AG10803 (cell line): ENCODE results near the gene PIANP.

Source experiments
- DNase-seq: peaks from one replicate; pipeline ENCODE4 v3.0.0; 2010; ENCODE audit warnings: low read depth
- H3K4me3 ChIP-seq: 2 replicates; pipeline ENCODE4 v1.5.1; 2011; ENCODE audit warnings: mild to moderate bottlenecking, low read length, control low read depth
- TF ChIP-seq, protein P1 (sequence below): conservative IDR thresholded peaks from 2 replicates; pipeline ENCODE4 v1.5.1; 2011; ENCODE audit warnings: mild to moderate bottlenecking, low read length, control low read depth, inconsistent platforms

Gene PIANP

GRCh38 chr12:6695313-6696045 is 5.1 kb downstream of the PIANP start:
- TF ChIP-seq, protein P1, sequence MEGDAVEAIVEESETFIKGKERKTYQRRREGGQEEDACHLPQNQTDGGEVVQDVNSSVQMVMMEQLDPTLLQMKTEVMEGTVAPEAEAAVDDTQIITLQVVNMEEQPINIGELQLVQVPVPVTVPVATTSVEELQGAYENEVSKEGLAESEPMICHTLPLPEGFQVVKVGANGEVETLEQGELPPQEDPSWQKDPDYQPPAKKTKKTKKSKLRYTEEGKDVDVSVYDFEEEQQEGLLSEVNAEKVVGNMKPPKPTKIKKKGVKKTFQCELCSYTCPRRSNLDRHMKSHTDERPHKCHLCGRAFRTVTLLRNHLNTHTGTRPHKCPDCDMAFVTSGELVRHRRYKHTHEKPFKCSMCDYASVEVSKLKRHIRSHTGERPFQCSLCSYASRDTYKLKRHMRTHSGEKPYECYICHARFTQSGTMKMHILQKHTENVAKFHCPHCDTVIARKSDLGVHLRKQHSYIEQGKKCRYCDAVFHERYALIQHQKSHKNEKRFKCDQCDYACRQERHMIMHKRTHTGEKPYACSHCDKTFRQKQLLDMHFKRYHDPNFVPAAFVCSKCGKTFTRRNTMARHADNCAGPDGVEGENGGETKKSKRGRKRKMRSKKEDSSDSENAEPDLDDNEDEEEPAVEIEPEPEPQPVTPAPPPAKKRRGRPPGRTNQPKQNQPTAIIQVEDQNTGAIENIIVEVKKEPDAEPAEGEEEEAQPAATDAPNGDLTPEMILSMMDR: no peak
- DNase-seq: no peak
- H3K4me3 ChIP-seq: no peak overlapping the region

DNA sequence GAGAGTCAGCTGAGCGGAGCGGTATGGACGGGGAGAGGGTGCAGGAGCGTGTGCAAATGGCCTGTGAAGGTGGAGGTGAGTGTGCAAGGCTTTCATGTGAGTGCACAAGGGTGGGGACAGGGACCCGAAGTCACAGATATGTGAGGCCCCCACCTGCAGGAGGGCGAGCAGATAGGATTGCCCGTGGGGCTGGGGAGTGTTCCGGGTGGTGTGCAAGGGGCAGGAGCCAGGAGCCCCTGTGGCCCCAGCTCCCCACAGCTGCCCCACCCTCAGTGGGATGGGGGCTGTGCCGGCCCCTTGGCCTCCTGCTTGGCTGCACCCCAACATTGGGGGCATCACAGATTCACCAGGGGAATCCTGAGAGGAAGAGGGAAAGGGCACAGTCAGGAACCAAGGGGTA is 5.9 kb downstream of the PIANP start:
- TF ChIP-seq, protein P1: no peak
- no peak for DNase-seq
- H3K4me3 ChIP-seq: no peak overlapping the region

GRCh38 chr12:6693832-6694355 is 6.7 kb downstream of the PIANP start:
- TF ChIP-seq, protein P1: no peak
- no peak for DNase-seq
- H3K4me3 ChIP-seq: no peak overlapping the region

DNA sequence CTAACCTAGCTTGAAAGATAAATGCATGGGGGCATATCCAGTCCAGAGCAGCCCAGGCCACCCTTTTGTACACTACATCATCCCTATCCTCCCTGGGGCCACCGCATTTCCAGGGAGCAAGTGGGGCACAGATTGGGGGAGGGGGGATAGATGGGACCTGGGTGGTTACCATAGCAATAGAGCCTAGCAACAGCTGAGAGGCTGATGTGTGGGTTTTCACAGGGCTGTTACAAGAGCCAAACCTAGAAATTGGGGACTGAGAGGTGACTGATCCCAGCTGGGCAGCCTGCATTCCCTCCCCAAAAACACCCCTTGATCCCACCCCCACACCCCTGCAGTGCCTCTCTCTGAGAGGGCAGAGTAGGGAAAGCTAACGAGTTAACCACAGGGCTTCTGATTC is 7.7 kb downstream of the PIANP start:
- H3K4me3 ChIP-seq: no peak overlapping the region
- no peak for DNase-seq
- TF ChIP-seq, protein P1: no peak

GRCh38 chr12:6691473-6691872 is 9.1 kb downstream of the PIANP start:
- peak; percentile 73 for DNase-seq
- no peak overlapping the region for H3K4me3 ChIP-seq
- TF ChIP-seq, protein P1: no peak

- TF ChIP-seq, protein P1: peak; percentile 35
- H3K4me3 ChIP-seq: peak within 1 kb of the TSS; percentile 97
- peak; percentile 100 for DNase-seq
Observed at GRCh38 chr12:6688999-6689882, 11.4 kb downstream of the PIANP start, which contains the start of gene ZNF384. TSS of gene ZNF384 (minus strand) at chr12:6689375. CDS start at chr12:6679520, 9,855 bp downstream.
